SK-N-SH treated with all-trans-retinoic acid at 6 μM for 48 hours (cell line): ENCODE results near the gene TMEM167A.

Source experiments
- ATAC-seq: fragments of 200-7000 bp; cut with Tn5 transposase; 3 replicates; pipeline ENCODE4 v1.9.1; 2020; ENCODE audit warnings: mild to moderate bottlenecking, moderate library complexity
- ARNTL ChIP-seq: fragments of 450-650 bp; formaldehyde crosslinking; IDR thresholded peaks from 2 replicates; pipeline ENCODE4 v1.5.0; 2020; ENCODE audit warnings: low read depth, mild to moderate bottlenecking, moderate library complexity, borderline replicate concordance
- CREB5 ChIP-seq: fragments of 250-450 bp; sonication (Bioruptor Pico); IDR thresholded peaks from 2 replicates; pipeline ENCODE4 v1.5.1; 2020; ENCODE audit warnings: low read depth, mild to moderate bottlenecking, moderate library complexity
- CSRNP3 ChIP-seq: fragments of 250-450 bp; sonication (Bioruptor Pico); IDR thresholded peaks from 2 replicates; pipeline ENCODE4 v1.5.1; 2021; ENCODE audit warnings: mild to moderate bottlenecking, moderate library complexity
- ISL1 ChIP-seq: fragments of 250-450 bp; sonication (Bioruptor Pico); IDR thresholded peaks from 2 replicates; pipeline ENCODE4 v2.1.2; 2022; ENCODE audit warnings: mild to moderate bottlenecking, moderate library complexity
- OSR1 ChIP-seq: fragments of 250-450 bp; sonication (Bioruptor Pico); IDR thresholded peaks from 2 replicates; pipeline ENCODE4 v1.8.0; 2022; ENCODE audit warnings: moderate library complexity, mild to moderate bottlenecking, inconsistent platforms
- PATZ1 ChIP-seq: fragments of 250-450 bp; sonication (Bioruptor Pico); IDR thresholded peaks from 2 replicates; pipeline ENCODE4 v1.8.0; 2020; ENCODE audit warnings: mild to moderate bottlenecking, moderate library complexity, borderline replicate concordance
- POU6F1 ChIP-seq: fragments of 250-450 bp; sonication (Bioruptor Pico); IDR thresholded peaks from 2 replicates; pipeline ENCODE4 v1.8.0; 2021; ENCODE audit warnings: low read depth, mild to moderate bottlenecking, moderate library complexity, borderline replicate concordance
- RARB ChIP-seq: fragments of 250-450 bp; sonication (Bioruptor Pico); IDR thresholded peaks from 2 replicates; pipeline ENCODE4 v1.8.0; 2021; ENCODE audit warnings: mild to moderate bottlenecking, moderate library complexity
- SNAI2 ChIP-seq: fragments of 250-450 bp; sonication (Bioruptor Pico); IDR thresholded peaks from 2 replicates; pipeline ENCODE4 v1.5.0; 2020; ENCODE audit warnings: mild to moderate bottlenecking, moderate library complexity
- TCF4 ChIP-seq: fragments of 250-450 bp; sonication (Bioruptor Pico); IDR thresholded peaks from 2 replicates; pipeline ENCODE4 v1.8.0; 2021; ENCODE audit warnings: mild to moderate bottlenecking, moderate library complexity, borderline replicate concordance
- TSHZ2 ChIP-seq: fragments of 250-450 bp; sonication (Bioruptor Pico); IDR thresholded peaks from 2 replicates; pipeline ENCODE4 v1.5.0; 2020; ENCODE audit warnings: mild to moderate bottlenecking, moderate library complexity
- ZC3H10 ChIP-seq: fragments of 250-450 bp; sonication (Bioruptor Pico); IDR thresholded peaks from 2 replicates; pipeline ENCODE4 v1.5.1; 2021; ENCODE audit warnings: mild to moderate bottlenecking, moderate library complexity
- ZFP3 ChIP-seq: fragments of 250-450 bp; sonication (Bioruptor Pico); IDR thresholded peaks from 2 replicates; pipeline ENCODE4 v1.5.0; 2020; ENCODE audit warnings: mild to moderate bottlenecking, moderate library complexity
- ZNF565 ChIP-seq: fragments of 450-650 bp; formaldehyde crosslinking; conservative IDR thresholded peaks from 2 replicates; pipeline ENCODE4 v1.5.0; 2020; ENCODE audit warnings: low read depth, mild to moderate bottlenecking, moderate library complexity
- ZNF8 ChIP-seq: fragments of 450-650 bp; formaldehyde crosslinking; IDR thresholded peaks from 2 replicates; pipeline ENCODE4 v1.5.0; 2020; ENCODE audit warnings: mild to moderate bottlenecking, moderate library complexity

TMEM167A gene

GRCh38 chr5:83011985-83012384, 65.2 kb downstream of the TMEM167A start:
- ATAC-seq: no peak
- TF ChIP-seq ARNTL (CRISPR knock-in tag) (no peak), POU6F1 (CRISPR knock-in tag) (no peak), OSR1 (CRISPR knock-in tag) (no peak), CREB5 (CRISPR knock-in tag) (no peak), TCF4 (CRISPR knock-in tag) (no peak), SNAI2 (CRISPR knock-in tag) (no peak), PATZ1 (CRISPR knock-in tag) (no peak), ZC3H10 (CRISPR knock-in tag) (no peak), TSHZ2 (CRISPR knock-in tag) (no peak), ZFP3 (CRISPR knock-in tag) (no peak), ZNF565 (CRISPR knock-in tag) (no peak), RARB (CRISPR knock-in tag) (no peak), ISL1 (CRISPR knock-in tag) (no peak)
- TF ChIP-seq, all 23 proteins: peak for 0

- peak; percentile 83 for TF ChIP-seq TCF4 (CRISPR knock-in tag)
- no peak for TF ChIP-seq PATZ1 (CRISPR knock-in tag)
- no peak; the same call in 2 of the 3 replicates for ATAC-seq
These were observed 67.8 kb downstream of the TMEM167A start for GRCh38 chr5:83009408-83009807.

GRCh38 chr5:83007755-83008154, 69.4 kb downstream of the TMEM167A start:
- no peak for ATAC-seq
- TF ChIP-seq CSRNP3 (CRISPR knock-in tag) (no peak), ARNTL (CRISPR knock-in tag) (no peak), ZNF8 (CRISPR knock-in tag) (no peak), TSHZ2 (CRISPR knock-in tag) (no peak)
